ENCODE data around the gene NEK1. TPM values are rescaled to one million over a fixed set of nuclear protein-coding genes. Genes with fewer than 3 reads are reported as not detected.
"Not testable (repeated sequence)": the region's sequence is repeated elsewhere in the genome, so short reads cannot be mapped to it uniquely, and the experiment has no call there.

NEK1 gene
- total RNA-seq, 4 donors from 2014 or later, result 18.8 to 33.8 (median 25.0) TPM

DNA sequence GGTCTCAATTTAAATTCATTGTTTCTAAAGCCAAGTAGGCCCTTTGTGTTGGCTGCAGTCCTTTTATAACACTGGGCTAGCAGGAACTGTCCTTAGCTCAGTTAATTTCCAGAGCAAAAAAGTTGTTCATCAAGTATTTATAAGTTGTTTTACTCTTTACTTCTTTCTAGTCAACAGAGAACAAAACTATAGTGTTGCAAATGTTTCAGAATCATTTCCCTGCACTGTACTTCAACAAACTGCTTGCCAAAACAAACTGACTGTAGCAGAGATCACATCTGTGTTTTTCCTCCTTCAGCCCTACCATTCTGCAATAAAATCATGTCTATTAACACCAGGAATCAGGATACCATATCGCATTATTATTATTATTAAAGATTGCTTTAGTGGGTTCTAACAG is 173.1 kb downstream of the NEK1 start:
- Histone ChIP-seq H3K27ac (no peak overlapping the region), H3K4me1 (no peaks in the 10 kb centered on the region), H3K4me3 (no peak overlapping the region), H3K9me3 (peaks cover 0 to 8% of the 10 kb centered on the region in 2 donors), H3K36me3 (no peaks in the 10 kb centered on the region), H3K27me3 (no peaks in the 10 kb centered on the region)
- TF ChIP-seq, protein P1, sequence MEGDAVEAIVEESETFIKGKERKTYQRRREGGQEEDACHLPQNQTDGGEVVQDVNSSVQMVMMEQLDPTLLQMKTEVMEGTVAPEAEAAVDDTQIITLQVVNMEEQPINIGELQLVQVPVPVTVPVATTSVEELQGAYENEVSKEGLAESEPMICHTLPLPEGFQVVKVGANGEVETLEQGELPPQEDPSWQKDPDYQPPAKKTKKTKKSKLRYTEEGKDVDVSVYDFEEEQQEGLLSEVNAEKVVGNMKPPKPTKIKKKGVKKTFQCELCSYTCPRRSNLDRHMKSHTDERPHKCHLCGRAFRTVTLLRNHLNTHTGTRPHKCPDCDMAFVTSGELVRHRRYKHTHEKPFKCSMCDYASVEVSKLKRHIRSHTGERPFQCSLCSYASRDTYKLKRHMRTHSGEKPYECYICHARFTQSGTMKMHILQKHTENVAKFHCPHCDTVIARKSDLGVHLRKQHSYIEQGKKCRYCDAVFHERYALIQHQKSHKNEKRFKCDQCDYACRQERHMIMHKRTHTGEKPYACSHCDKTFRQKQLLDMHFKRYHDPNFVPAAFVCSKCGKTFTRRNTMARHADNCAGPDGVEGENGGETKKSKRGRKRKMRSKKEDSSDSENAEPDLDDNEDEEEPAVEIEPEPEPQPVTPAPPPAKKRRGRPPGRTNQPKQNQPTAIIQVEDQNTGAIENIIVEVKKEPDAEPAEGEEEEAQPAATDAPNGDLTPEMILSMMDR (IDR thresholded peaks at IDR 0.05), result no peak
- TF ChIP-seq POLR2A (IDR thresholded peaks at IDR 0.05), result no peak
- intact Hi-C loops (cut with DNase I; ENCODE audit: low total_unique reads), result no loop called here
- DNase-seq, result no peak

DNA sequence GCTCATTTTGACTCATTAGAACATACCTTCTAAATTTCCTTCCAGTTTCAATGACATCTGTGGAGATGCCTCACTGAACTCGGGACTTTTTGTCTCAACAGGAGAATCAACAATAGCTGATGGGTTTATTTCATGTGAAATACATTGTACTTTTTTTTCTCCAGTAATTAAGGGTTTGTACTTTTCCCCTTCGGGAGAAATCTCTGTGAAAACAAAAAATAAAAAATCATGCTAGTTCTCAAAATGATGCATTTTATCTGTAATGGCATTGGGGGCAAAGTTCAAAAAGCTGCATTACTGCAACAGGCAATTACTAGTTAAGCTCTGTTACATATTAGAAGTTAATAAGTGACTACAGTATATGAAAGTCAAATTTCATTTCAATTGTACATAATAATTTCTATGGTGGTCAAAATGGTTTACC is 174.3 kb downstream of the NEK1 start:
- intact Hi-C loops (cut with DNase I; ENCODE audit: low total_unique reads), result no loop called here
- no peak for TF ChIP-seq POLR2A (IDR thresholded peaks at IDR 0.05)
- TF ChIP-seq, protein P1 (IDR thresholded peaks at IDR 0.05), result no peak

DNA sequence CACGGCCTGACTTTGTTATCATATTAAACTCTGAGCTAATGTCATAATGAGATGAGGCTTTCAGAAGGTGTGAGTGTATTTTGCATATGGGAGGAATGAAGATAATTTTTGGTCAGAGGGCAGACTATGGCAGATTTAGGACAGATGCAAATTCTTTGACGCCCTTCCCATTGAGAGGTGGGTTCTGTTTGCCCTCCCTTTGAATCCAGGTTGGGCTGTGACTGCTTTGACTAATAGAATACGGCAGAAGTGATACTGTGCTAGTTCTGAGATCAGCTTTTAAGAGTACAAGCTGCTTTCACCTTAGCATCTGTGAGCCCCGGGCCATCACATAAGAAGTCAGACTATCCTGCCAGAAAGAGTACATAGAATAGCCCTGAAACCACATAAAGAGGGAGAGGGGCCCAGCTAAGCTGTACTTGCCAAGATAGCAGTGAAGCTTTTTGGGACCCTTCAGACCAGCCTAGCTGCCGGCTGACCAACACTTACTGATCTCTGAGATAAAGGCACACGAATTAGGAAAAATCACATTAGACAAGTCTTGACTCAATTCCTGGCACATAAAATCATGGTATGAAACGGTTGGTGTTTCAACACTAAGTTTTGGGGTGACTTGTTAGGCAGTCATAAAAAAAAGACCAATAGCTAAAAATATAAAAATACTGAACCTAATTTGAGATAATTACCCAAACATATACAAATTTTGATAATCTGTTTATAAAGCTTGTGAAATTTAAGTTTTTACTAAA is 174.9 kb downstream of the NEK1 start:
- TF ChIP-seq, protein P1 (IDR thresholded peaks at IDR 0.05), result no peak
- TF ChIP-seq POLR2A (IDR thresholded peaks at IDR 0.05), result no peak
- H3K9me3 ChIP-seq, result no peaks in the 10 kb centered on the region
- intact Hi-C loops (cut with DNase I; ENCODE audit: low total_unique reads), result no loop called here
- DNase-seq, result no peak
- H3K4me1 ChIP-seq, result no peaks in the 10 kb centered on the region
- no peak overlapping the region for H3K4me3 ChIP-seq
- no peak overlapping the region for H3K27ac ChIP-seq
- H3K36me3 ChIP-seq, result no peaks in the 10 kb centered on the region
- no peaks in the 10 kb centered on the region for H3K27me3 ChIP-seq

More for the DNA sequence above, 174.3 kb downstream of the NEK1 start:
- H3K4me1 ChIP-seq, result no peaks in the 10 kb centered on the region
- H3K9me3 ChIP-seq, result no peaks in the 10 kb centered on the region
- no peak for DNase-seq
- no peak overlapping the region for H3K4me3 ChIP-seq
- H3K36me3 ChIP-seq, result no peaks in the 10 kb centered on the region
- H3K27ac ChIP-seq, result no peak overlapping the region
- no peaks in the 10 kb centered on the region for H3K27me3 ChIP-seq

- TF ChIP-seq, protein P1 (IDR thresholded peaks at IDR 0.05), result no peak
- no peak for TF ChIP-seq POLR2A (IDR thresholded peaks at IDR 0.05)
- Histone ChIP-seq H3K27ac (no peak overlapping the region), H3K4me1 (no peaks in the 10 kb centered on the region), H3K36me3 (no peaks in the 10 kb centered on the region), H3K27me3 (no peaks in the 10 kb centered on the region), H3K4me3 (no peak overlapping the region), H3K9me3 (no peaks in the 10 kb centered on the region)
- no peak for DNase-seq
- intact Hi-C loops (cut with DNase I; ENCODE audit: low total_unique reads), result no loop called here
Measured at GRCh38 chr4:169436734-169437133, 175.6 kb downstream of the NEK1 start.

GRCh38 chr4:169428376-169428775 is 184.0 kb downstream of the NEK1 start:
- intact Hi-C loops (cut with DNase I; ENCODE audit: low total_unique reads), result no loop called here
- no peaks in the 10 kb centered on the region for H3K9me3 ChIP-seq
- no peaks in the 10 kb centered on the region for H3K4me1 ChIP-seq
- H3K27ac ChIP-seq, result no peak overlapping the region
- no peaks in the 10 kb centered on the region for H3K36me3 ChIP-seq
- no peak for DNase-seq
- TF ChIP-seq POLR2A (IDR thresholded peaks at IDR 0.05), result no peak
- TF ChIP-seq, protein P1 (IDR thresholded peaks at IDR 0.05), result no peak
- no peaks in the 10 kb centered on the region for H3K27me3 ChIP-seq
- no peak overlapping the region for H3K4me3 ChIP-seq

GRCh38 chr4:169427727-169428126 is 184.7 kb downstream of the NEK1 start:
- H3K4me3 ChIP-seq; H3K27me3 ChIP-seq; H3K9me3 ChIP-seq; DNase-seq; intact Hi-C loops (cut with DNase I; ENCODE audit: low total_unique reads); H3K27ac ChIP-seq; H3K4me1 ChIP-seq; H3K36me3 ChIP-seq: not testable (repeated sequence)

All from uterus (tissue), 4 donors.